Fibroblast of lung (primary cell): ENCODE data around the gene ZC3H12A.

Experiments
- CTCF ChIP-seq, 2 donors: IDR thresholded peaks in 1 of 2; conservative IDR thresholded peaks in 1 of 2; 1 replicate in 1 of 2; 2 replicates in 1 of 2; pipeline ENCODE4 v1.5.1; 2011 to 2012; ENCODE audit warnings: low read length in 2 of 2, control low read depth in 1 of 2, inconsistent platforms in 1 of 2, low read depth in 1 of 2, mild to moderate bottlenecking in 1 of 2
- EZH2 ChIP-seq: IDR thresholded peaks from 2 replicates; pipeline ENCODE4 v1.5.1; 2012; ENCODE audit warnings: low read length, control low read depth, mild to moderate bottlenecking; ENCODE audit errors: missing control alignments

GRCh38 chr1:37515185-37516034, 41.0 kb downstream of the ZC3H12A start:
- no peak for TF ChIP-seq CTCF (conservative IDR thresholded peaks at IDR 0.05 in 1 of 2, IDR thresholded peaks at IDR 0.05 in 1 of 2; ENCODE audit: low read depth in 1 of 2, low read length in 2 of 2)
- TF ChIP-seq EZH2 = no peak
